Upper lobe of left lung (tissue), 6 donors: ENCODE measurements around the gene NHSL2. TPM values are rescaled to one million over a fixed set of nuclear protein-coding genes. Genes with fewer than 3 reads are reported as not detected.

ENCODE experiments used
- ATAC-seq, 2 donors: fragments of 200-7000 bp; cut with Tn5 transposase; one replicate each; pipeline ENCODE4 v1.9.1; 2022; ENCODE audit warnings: mild to moderate bottlenecking in 2 of 2, moderate library complexity in 2 of 2; ENCODE audit not compliant: low FRiP score in 2 of 2
- DNase-seq, 2 donors: peaks; one replicate each; pipeline ENCODE4 v3.0.0-alpha.2; 2019 to 2020
- H3K27ac ChIP-seq, 4 donors: fragments of 200-600 bp; sonication (generic); one replicate each; pipeline ENCODE4 v1.5.1; 2016 to 2019
- H3K27me3 ChIP-seq, 4 donors: fragments of 200-600 bp; sonication (generic); one replicate each; pipeline ENCODE4 v1.5.1; 2017 to 2019
- H3K36me3 ChIP-seq, 4 donors: fragments of 200-600 bp; sonication (generic); one replicate each; pipeline ENCODE4 v1.5.1; 2016 to 2019
- H3K4me1 ChIP-seq, 4 donors: fragments of 200-600 bp; sonication (generic); one replicate each; pipeline ENCODE4 v1.5.1; 2018 to 2019
- H3K4me3 ChIP-seq, 4 donors: fragments of 200-600 bp; sonication (generic); one replicate each; pipeline ENCODE4 v1.5.1; 2017 to 2019; ENCODE audit warnings: mild to moderate bottlenecking in 2 of 4, moderate library complexity in 1 of 4
- H3K9me3 ChIP-seq, 4 donors: fragments of 200-600 bp; sonication (generic); one replicate each; pipeline ENCODE4 v1.5.1; 2018 to 2019
- EP300 ChIP-seq, 4 donors: sonication (generic); formaldehyde crosslinking; IDR thresholded peaks; one replicate each; pipeline ENCODE4 v1.5.1; 2017; ENCODE audit warnings: antibody characterized with exemption in 4 of 4, control low read depth in 2 of 4
- POLR2A ChIP-seq, 4 donors: fragments of 450-650 bp; IDR thresholded peaks; one replicate each; pipeline ENCODE4 v1.5.1; 2016 to 2017; ENCODE audit warnings: antibody characterized with exemption in 4 of 4, mild to moderate bottlenecking in 2 of 4
- POLR2AphosphoS5 ChIP-seq, 2 donors: sonication (generic); formaldehyde crosslinking; IDR thresholded peaks; one replicate each; pipeline ENCODE4 v1.5.1; 2017; ENCODE audit warnings: antibody characterized with exemption in 2 of 2
- WGBS, 2 donors: methylation state at CpG; one replicate each; pipeline ENCODE4 v1.1.5; 2017 to 2018; 5-methylcytosine and 5-hydroxymethylcytosine counted together
- small RNA-seq, 4 donors: library from RNA; depleted of rRNA; stranded (forward); fragments of <200 nt; gene quantifications; one replicate each; pipeline ENCODE3, GENCODE V24; 2016
- total RNA-seq, 6 donors: library from RNA; depleted of rRNA in 4 of 6; stranded (reverse); fragments of >200 nt in 4 of 6; gene quantifications; one replicate each; pipeline versions ENCODE4 v1.1.0 to v1.2.1, GENCODE V29; 2016 to 2021
- TF ChIP-seq, protein P1 (sequence below), 6 experiments: fragments of 450-650 bp in 4 of 6; fragments of 200-600 bp in 2 of 6; sonication (generic) in 2 of 6; IDR thresholded peaks; one replicate each; pipeline ENCODE4 v1.5.1; 2016 to 2019; ENCODE audit warnings: antibody characterized with exemption in 6 of 6
- donor health status: DM: no; HTN: no; CAD: no; lungs with moderate emphysema.
- donor health status: DM: no; HTN: yes; CAD: no; lungs with severe emphysema.

NHSL2 gene
- total RNA-seq, 6 donors from 2014 or later = 5.8 to 18.3 (median 9.9) TPM

DNA sequence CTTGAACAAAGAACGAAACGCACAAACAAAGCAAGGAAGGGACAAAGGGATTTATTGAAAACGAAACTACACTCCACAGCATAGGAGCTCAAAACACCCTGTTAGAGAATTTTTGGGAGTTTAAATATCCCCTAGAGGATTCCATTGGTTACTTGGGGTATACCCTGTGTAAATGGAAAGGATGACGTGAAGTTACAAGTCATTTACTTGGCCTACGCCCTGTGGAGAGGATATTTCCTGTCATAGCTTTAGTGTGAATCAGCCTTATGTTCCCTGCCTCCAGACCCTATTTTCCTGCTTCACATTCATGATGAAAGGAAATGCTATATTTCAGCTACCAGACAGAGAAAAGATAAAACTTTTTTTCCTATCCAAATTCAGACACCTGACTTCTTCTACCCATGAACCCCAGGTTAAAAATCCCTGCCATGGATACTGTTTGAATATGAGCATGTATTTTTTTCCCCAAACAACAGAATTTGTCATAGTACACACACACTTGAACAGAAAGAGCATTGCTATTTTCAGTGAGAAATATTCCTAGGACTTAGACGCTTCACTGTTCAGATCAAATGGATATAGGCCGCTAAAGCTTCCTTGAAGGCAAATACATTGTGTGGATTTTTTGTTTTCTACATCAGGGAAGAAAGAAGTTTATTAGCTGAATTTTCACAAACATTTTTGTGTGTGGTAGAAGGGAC, 291.3 kb downstream of the NHSL2 start:
- 76 to 80% methylated on average over 7 of the region's 7 CpGs for WGBS, 2 donors
- TF ChIP-seq POLR2A (IDR thresholded peaks at IDR 0.05) (no peak), POLR2AphosphoS5 (IDR thresholded peaks at IDR 0.05) (no peak), EP300 (IDR thresholded peaks at IDR 0.05) (no peak)
- TF ChIP-seq, protein P1, sequence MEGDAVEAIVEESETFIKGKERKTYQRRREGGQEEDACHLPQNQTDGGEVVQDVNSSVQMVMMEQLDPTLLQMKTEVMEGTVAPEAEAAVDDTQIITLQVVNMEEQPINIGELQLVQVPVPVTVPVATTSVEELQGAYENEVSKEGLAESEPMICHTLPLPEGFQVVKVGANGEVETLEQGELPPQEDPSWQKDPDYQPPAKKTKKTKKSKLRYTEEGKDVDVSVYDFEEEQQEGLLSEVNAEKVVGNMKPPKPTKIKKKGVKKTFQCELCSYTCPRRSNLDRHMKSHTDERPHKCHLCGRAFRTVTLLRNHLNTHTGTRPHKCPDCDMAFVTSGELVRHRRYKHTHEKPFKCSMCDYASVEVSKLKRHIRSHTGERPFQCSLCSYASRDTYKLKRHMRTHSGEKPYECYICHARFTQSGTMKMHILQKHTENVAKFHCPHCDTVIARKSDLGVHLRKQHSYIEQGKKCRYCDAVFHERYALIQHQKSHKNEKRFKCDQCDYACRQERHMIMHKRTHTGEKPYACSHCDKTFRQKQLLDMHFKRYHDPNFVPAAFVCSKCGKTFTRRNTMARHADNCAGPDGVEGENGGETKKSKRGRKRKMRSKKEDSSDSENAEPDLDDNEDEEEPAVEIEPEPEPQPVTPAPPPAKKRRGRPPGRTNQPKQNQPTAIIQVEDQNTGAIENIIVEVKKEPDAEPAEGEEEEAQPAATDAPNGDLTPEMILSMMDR (IDR thresholded peaks at IDR 0.05) = no peak
- peak in 1 of 2 donors; percentile 49 for ATAC-seq
- Histone ChIP-seq H3K27ac (no peak overlapping the region), H3K9me3 (no peaks in the 10 kb centered on the region), H3K4me1 (no peaks in the 10 kb centered on the region), H3K27me3 (no peaks in the 10 kb centered on the region), H3K36me3 (peaks cover 0 to 23% (median 10%) of the 10 kb centered on the region in 4 donors), H3K4me3 (no peak overlapping the region)
- no peak for DNase-seq

Small RNAs within 50 kb of the gene (small RNA-seq; reads per million reads assigned to genes)
- gene RNU6-1078P = 0 reads per million in 4 donors

Other genes with a start within 250 kb of the NHSL2 start
- not detected for gene CXorf49, start 192.6 kb upstream of the NHSL2 start, total RNA-seq
- gene CXorf49B, start 147.5 kb upstream of the NHSL2 start, total RNA-seq = not detected
- 10 to 100 TPM in 2 of 6 donors, 1 to 10 TPM in 4; 2.7 to 15.7 (median 6.4) TPM for gene RTL5, start 221.1 kb downstream of the NHSL2 start, total RNA-seq